ENCODE data around the gene FSHB.

GRCh38 chr11:30225642-30226041 is 5.2 kb upstream of the FSHB start:
- TF ChIP-seq EGR2 (tag by site-specific recombination; IDR thresholded peaks at IDR 0.05; ENCODE audit: low read depth) (no peak), CTCF (tag by site-specific recombination; IDR thresholded peaks at IDR 0.05) (no peak)
